Activated effector memory CD4-positive, alpha-beta T cell treated with Interleukin-2 at 50 U/mL for 16 hours (primary cell): ENCODE measurements around the gene CNTNAP2.
"Not testable (repeated sequence)": the region's sequence is repeated elsewhere in the genome, so short reads cannot be mapped to it uniquely, and the experiment has no call there.

Experiments used
- DNase-seq: peaks from one replicate; pipeline ENCODE4 v3.0.0-alpha.2; 2020

CNTNAP2 gene

DNA sequence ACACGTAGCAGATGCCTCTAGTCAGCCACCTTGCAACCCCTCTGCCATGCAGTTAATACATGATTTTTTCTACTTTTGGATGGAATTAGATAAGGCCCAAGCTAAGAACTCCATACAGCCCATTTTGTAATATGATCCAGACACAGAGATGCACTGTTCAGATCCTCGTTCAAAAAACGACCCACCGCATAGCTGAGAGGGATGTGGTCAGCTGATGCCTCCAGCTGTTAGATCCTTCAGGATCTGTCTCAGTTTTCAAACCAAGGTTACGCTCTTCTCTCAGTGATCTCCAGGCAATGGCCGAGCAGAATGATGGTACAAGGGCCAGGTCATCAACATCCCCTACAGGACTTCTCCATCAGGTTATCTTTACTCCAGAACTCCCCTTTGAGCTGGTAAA, 1592.3 kb downstream of the CNTNAP2 start:
- no peak for DNase-seq

DNA sequence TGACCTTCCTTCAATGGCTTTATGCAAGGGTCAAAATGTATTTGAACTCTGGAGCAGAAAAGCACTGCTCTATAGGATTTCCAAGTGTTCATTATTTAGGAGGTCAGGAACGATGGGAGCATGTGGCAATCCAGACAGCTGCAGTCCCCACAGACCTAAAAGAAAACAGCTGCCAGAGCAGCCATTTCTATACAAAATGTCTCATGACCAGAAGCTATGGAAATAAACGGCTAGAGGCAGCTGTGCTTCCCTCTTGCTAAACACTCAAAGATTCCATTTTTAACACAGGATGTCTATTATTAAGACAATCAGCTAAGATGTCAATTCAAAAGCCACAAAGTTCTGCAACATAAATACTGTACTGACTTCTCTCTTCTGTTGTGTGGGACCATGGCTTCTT, 1594.8 kb downstream of the CNTNAP2 start:
- DNase-seq: no peak

DNA sequence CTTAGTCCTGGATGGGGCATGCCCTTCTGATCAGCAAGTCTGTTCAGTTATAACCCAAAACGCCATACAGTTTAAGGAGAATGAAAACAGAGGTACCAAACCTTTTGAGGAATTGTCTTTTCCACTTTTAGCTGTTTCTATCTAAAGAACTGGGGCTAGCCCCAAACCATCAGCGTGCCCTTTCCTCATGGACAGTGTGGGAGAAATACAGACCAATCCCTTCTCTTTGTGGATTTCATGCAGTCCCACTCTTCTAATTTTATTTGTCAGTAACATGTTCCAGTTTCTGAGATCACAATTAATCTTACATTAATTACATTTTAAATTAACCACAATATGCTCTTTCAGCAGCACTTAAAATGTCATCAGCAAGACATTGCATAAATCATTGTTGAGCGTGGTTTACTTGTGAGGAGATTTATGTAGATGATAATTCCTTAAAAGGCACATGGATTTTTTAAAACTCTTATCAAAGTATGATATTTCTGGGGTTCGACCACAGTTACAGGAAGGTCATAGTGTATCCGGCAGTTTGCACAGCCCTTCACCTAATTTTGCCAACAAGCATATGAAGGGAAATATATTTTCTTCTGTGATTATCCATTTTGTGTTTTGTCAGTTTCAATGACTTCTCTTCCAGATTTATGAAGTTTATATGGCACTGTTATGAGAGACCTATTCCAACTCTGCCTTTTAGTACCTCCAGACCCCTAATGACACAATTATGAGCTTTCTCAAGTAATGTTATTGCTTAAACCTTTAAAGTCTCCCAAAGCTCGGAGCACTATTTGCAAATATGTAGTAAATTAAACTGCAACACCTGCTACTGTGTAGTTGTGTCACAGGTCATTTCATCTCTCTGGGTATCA, 1605.6 kb downstream of the CNTNAP2 start:
- no peak for DNase-seq

DNA sequence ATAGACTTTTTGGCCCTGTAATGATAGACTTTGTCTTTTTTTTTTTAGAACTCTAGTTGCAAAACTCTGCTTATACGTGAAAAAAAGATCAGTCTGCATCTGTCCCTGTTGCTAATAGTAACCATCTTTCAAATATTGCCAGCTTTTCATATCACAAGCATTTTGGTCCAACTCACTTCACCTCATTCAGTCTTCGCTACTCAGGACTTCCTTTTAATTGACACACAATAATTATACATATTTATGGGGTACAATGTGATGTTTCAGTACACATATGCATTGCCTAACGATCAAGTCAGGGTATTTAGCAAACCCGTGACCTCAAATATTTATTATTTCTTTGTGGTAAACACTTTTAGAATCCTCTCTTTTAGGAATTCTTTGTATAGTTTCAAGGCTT, 1606.9 kb downstream of the CNTNAP2 start:
- no peak for DNase-seq

DNA sequence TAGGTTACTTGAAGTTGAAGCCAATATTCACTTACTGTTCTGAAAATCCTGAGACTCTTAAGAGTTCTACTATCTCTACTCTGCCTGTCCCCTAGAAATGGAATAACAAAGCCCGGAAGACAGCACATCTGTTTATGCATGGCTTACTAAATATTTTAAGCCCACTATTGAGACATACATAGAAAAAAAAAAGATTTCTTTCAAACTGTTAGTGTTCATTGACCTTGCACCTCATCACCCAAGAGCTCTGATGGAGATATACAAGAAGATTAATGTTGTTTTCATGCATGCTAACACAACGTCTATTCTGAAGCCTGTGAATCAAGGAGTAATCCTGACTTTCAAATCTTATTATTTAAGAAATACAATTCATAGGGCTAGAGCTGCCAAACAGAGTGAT, 1614.7 kb downstream of the CNTNAP2 start:
- DNase-seq: no peak

DNA sequence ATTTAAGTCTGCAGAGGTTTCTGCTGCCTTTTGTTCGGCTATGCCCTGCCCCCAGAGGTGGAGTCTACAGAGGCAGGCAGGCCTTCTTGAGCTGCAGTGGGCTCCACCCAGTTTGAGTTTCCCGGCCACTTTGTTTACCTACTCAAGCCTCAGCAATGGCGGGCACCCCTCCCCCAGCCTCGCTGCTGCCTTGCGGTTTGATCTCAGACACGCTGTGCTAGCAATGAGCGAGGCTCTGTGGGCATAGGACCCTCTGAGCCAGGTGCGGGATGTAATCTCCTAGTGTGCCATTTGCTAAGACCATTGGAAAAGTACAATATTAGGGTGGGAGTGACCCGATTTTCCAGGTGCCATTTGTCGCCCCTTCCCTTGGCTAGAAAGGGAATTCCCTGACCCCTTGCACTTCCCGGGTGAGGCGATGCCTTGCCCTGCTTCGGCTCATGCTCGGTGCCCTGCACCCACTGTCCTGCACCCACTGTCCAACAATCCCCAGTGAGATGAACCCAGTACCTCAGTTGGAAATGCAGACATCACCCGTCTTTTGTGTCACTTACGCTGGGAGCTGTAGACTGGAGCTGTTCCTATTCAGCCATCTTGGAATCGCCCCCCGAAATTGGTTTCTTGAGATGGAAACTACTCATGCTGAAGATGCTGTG, 1621.1 kb downstream of the CNTNAP2 start:
- not testable (repeated sequence) for DNase-seq

DNA sequence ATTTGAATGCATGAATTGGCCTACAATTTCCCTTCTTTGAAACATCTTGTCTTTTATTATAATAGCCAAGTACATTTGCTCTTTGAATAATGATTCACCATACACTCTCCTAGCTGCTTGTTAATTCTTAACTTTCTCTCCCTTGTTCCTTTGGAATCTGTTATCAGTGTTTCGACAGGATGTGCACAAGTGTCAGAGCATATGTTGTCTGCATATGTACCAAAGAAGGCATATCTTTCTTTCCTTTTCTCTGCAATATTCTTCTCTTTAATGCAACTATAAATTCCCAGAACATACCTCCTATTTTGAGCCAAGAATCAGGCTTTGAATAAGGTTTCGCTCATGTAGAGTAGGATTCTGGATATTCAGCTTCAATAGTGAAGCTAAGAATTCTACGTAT, 1625.7 kb downstream of the CNTNAP2 start:
- DNase-seq: no peak

DNA sequence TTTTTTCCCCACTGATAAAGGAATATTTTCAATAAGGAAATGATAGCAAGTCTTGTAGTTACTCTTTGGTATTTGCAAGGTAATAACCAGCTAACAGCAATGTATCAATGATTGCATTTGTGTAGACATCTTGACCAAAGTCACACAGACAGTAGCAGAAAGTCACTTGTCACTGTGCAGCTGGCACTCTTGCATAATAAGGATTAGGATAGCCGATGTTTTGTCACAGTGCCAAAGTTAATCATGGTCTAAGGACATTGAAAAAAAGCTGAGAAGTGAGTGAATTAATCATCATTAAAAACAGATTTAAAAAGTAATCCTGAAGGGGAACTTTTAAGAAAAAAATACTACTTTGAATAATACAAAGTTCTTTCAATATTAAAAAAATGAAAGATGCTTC, 1639.7 kb downstream of the CNTNAP2 start:
- DNase-seq: no peak

DNA sequence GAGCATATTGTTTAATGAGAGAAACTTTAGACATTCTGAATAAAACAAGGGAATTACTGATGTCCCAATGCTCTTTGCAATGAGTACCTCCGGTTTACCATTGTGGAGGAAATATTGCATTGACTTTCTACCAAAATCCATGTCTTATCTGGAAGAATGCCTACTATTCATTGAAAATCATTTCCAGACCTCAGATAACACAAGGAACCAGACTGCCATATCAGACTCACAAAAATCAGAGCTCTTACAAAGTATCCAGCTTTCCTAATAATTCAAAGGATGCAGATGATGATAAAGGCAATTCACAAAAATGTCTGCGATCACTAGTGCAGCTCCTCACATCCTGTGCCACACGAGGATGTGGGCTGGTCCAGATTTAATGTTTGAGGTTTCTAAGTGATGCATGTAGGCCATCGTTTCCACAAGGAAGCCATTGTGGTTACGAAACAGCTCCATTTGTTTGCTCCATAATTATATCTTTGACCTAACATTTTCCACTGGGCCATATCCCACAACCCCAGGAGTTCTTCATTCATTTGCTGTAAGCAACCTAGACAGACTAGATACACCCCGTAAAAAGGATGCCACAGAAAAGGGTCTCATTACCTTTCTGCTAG, 1642.8 kb downstream of the CNTNAP2 start:
- DNase-seq: no peak

DNA sequence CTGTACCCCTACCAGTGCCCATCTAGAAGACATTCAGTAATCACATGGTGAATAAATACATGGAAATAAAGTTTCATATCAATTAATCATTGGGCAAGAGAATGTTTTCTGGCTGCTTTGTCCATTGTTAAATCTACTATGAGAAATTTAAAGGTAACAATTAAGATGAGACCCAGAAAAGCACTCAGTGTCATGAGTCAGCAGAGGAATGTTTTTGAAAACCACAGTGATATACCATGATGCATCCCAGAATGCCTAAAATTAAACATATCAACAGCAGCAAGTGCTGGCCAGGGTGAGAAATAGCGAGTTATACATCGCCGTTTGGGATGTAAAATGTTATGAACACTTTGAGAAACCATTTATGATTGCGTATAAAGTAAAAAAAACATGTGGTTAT, 1648.7 kb downstream of the CNTNAP2 start:
- DNase-seq: no peak

DNA sequence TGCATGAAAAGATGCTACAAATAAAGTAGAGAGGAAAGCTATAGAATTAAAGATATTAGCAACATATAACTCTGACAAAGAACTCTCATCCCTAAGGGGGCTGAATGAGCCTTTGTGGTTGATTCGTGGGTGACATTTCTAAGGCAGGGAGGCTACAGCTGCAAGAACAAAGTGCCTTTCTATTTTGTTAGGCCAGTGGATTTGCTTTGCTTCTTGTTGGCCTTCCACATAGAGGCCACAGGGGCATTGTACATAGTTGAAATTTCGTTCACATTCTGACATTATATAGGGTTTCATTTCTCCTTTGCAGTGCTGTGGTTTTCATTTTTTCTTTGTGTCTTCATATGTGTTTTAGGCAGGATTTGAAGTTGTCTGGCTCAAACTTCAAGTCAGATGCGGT, 1654.7 kb downstream of the CNTNAP2 start:
- DNase-seq: no peak

DNA sequence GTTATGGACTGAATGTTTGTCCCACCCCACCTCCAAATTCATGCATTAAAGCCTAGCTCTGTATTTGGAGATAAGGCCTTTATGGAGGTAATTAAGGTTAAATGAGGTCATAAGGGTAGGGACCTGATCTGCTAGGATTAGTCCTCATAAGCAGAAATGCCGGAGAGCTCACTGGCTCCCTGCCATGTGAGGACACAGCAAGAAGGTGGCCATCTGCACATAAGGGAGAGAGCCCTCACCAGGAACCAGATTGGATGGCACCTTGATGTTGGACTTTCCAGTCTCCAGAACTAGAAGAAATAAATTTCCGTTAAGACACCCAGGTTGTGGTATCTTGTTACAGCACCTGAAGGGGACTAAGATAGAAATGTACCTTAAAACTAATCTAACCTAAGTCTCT, 1657.9 kb downstream of the CNTNAP2 start:
- DNase-seq: no peak

DNA sequence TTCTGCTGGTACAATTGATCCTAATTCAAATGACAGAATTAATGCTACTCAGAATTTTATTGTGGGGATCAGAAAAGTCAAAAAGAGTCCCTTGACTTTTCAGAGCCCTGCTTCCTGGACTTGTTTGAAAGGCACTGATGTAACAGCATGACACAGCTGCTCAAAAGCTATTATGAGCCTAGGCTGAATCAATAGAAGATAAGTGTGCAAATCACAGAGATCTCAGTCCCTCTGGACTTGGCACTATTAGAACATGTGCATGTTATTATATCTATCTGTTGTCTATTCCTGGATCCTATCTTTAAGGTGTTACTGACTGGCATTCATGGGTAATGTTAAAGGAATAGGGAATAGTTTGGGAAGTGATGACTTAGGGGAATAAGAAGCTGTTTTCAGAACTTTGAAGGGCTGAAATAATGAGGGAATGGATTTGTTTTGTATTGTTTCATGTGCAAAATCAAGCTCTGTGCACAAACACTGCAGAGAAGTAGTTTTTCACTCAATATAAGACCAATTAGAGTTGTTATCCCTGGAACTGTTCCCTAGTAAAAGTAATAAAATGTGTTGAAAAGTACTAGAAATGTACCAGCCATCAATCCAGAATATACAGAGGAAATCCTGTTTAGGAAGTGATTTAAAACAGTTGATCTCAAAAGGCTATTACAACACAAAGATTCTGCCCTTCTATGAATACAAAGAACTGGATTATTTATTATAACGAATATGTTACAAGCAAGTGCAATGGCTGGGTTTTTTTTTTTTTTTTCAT, 1659.1 kb downstream of the CNTNAP2 start:
- no peak for DNase-seq

DNA sequence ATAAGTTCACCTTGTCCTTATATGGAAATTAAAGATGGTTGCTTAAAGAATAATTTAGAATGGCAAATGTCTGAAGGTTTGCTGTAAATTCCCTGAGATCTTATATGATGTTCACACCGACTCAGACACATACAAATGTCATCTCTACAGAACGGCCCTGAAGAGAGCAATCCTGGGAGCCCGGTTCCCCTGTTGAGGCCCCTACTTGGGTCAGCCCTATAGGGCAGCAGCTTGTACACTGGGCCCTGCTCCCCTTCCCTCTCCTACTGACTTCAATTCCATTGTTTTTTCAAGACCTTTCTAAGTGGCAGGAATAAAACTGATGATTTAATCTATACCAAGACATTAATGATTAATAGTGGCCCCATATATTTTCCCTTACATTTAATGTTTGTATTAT, 1660.7 kb downstream of the CNTNAP2 start:
- no peak for DNase-seq

DNA sequence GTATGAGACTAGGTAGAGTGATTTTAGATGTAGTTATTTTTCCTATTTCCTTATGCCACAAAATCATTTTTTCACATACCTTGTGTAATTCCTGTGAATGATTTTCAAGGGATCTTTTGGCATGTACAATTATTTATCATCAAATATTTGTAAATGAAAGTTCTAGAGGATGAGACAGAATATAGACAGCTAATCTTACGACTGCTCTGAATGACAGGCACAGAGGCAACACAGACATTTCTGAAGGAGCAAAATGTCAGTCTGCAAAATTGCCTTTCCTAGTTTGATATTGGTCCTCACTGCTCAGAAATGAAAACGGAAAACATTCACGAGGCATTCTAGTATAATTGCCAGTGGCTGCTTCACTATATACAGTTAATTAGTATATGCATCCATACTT, 1663.3 kb downstream of the CNTNAP2 start:
- no peak for DNase-seq

DNA sequence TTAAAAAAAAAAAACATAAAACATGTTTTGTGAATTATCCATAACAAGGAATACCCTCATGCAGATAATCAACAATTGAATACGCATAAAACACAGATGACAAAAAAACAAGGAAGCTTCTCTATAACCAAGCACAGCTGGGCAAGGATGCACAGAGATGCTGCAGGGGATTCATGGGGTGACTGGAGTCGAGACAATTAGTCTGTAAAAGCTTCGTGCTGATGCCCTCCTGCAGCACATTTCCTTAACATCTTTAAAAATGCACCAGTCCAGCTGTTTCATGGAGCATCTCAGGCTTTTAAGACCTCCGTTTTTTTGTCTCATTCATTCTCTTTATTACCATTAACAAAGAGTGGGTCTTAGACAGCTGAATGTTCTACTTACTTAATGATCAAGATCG, 1680.0 kb downstream of the CNTNAP2 start:
- no peak for DNase-seq

DNA sequence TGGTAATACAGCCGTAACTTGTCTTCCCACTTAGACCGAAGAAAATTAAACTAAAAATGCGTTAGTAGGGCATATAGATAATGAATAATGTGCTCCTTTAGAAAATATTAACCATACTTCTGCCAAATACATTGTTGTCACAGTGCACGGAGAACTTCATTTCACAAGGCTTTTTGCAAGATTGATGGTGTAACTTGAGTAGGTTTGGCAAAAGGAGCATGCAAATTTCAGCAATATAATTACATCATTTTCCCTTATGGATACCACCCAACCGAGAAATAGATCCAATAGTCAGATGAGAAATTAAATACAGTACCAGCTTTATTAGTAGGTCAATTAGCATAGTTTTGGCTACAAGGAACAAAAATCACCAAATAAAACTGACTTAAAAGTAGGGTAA, 1681.4 kb downstream of the CNTNAP2 start:
- DNase-seq: no peak

DNA sequence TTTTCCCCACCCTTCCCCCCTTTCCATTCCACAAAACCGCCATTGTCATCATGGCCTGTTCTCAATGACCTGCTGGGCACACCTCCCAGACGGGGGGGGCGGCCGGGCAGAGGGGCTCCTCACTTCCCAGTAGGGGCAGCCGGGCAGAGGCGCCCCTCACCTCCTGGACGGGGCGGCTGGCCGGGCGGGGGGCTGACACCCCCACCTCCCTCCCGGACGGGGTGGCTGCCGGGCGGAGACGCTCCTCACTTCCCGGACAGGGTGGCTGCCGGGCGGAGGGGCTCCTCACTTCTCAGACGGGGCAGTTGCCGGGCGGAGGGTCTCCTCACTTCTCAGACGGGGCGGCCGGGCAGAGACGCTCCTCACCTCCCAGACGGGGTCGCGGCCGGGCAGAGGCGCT, 1685.2 kb downstream of the CNTNAP2 start:
- not testable (repeated sequence) for DNase-seq

DNA sequence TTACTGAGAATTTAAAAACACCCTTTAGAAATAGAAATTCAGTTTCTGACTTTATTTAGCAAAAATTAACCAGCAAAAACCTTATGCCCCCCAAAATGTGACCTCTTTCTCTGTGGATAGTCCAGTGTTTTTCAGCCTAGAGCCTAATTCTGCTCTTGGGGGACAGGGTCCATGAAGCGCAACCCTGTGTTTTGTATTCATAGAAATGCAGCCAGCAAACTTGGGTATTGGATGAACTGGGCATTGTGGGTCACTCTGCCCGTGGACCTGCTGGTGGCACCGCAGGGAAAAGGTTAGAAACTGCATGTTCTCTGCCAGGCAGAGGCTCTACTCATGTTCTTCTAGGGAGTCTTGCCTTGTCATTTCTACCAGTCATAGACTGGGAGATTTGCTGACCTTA, 1686.5 kb downstream of the CNTNAP2 start:
- DNase-seq: no peak

DNA sequence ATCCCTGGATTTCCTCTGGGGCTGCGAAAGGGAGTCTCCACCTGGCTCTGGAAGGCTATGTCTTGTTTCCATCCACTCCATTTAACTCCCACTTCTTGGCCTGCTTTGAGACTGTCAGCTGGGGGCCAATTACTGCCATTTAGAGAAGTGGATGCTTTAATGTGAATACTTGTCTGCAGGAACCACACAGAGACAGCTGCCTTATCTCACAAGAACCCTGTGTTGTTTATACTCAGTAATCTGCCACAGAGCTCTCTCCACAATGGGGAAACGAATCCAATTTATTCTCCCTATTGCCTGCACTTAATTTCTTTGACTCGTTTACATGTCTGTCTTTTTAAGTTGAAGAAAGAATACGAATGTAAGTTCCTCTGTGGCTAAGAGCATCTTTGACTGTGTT, 1687.0 kb downstream of the CNTNAP2 start:
- no peak for DNase-seq

DNA sequence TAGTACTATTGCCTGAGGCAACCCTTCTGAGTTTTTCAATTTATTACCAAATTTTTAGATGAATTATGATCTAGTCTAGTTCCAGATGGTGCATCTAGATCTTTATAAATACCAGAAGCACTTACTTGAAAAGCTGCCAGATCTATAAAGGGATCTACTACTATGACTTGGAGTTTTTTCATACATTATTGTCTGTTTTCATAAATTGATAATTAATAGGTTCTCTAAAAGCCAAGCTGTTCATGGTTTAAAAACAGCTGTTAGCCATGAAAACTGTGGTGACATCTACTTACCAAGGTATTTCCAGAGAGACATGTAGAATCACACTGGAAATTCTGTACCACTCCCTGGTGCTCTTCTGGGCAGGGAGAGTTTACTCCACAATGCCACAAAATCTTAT, 1687.4 kb downstream of the CNTNAP2 start:
- no peak for DNase-seq

DNA sequence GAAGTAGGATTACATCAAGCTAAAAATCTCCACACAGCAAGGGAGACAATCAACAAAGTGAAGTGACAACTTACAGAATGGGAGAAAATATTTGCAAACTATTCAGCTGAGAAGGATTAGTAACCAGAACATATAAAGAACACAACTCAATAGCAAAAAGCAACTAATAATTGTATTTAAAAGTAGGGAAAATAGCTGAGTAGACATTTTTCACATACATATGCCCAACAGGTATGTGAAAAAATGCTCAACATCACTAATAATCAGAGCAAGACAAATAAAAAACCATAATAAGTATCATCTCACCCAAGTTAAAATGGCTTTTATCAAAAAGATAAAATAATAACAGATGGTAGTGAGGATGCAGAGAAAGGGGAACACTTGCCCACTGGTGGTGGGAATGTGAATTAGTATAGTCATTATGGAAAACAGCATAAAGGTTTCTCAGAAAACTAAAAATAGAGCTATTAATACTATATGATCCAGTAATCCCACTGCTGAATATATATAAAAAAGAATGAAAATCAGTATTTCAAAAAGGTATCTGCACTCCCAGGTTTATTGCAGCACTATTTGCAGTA, 1689.5 kb downstream of the CNTNAP2 start:
- no peak for DNase-seq

DNA sequence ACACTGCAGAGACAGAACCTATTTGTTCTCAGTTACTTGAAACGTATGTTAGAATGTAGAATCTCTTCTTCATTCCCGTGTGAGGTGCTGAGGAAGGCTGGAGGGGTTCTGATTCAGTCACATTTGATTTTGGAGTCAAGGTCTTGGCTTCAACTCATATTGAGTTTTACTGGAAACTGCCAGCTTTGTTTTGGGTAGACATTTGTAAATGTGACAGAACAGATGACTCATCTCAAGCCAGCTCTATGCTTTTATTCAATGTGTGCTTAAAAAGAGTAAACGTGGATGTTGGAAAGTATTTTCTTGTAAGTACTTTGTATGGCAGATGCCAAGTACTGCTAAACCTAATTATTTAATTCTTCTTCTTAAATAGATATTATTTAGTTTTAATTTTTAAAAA, 1693.2 kb downstream of the CNTNAP2 start:
- DNase-seq: no peak
